HepG2 (cell line): ENCODE data around the gene COL9A3. TPM values are rescaled to one million over a fixed set of nuclear protein-coding genes. Genes with fewer than 3 reads are reported as not detected.
A peak's percentile ranks its signal among the peaks of the same experiment; 100 is the strongest.

Experiments used
- KDM6A ChIP-seq: IDR thresholded peaks from 2 replicates; pipeline ENCODE4 v1.6.1; 2016; ENCODE audit warnings: low read depth
- KLF12 ChIP-seq: sonication (generic); formaldehyde crosslinking; IDR thresholded peaks from 2 replicates; pipeline ENCODE4 v1.4.0; 2020; ENCODE audit warnings: missing genetic modification reagents, borderline replicate concordance
- MEF2D ChIP-seq: sonication (generic); formaldehyde crosslinking; IDR thresholded peaks from 2 replicates; pipeline ENCODE4 v1.5.1; 2020; ENCODE audit warnings: mild to moderate bottlenecking, missing genetic modification reagents
- NAIF1 ChIP-seq: sonication (generic); formaldehyde crosslinking; IDR thresholded peaks from 2 replicates; pipeline ENCODE4 v1.5.0; 2020; ENCODE audit warnings: mild to moderate bottlenecking, missing genetic modification reagents, borderline replicate concordance
- PHF5A ChIP-seq: IDR thresholded peaks from one replicate; pipeline ENCODE4 v1.6.1; 2018; ENCODE audit warnings: low read depth, missing genetic modification reagents; ENCODE audit not compliant: unreplicated experiment
- RBAK ChIP-seq: sonication (generic); formaldehyde crosslinking; IDR thresholded peaks from 2 replicates; pipeline ENCODE4 v1.5.1; 2020; ENCODE audit warnings: mild to moderate bottlenecking, missing genetic modification reagents
- SUZ12 ChIP-seq: fragments of 150-350 bp; IDR thresholded peaks from 2 replicates; pipeline ENCODE4 v1.6.1; 2014; ENCODE audit warnings: low read depth, low read length
- WIZ ChIP-seq: sonication (generic); formaldehyde crosslinking; IDR thresholded peaks from 2 replicates; pipeline ENCODE4 v1.5.1; 2020; ENCODE audit warnings: mild to moderate bottlenecking, missing genetic modification reagents
- YEATS2 ChIP-seq: sonication (generic); formaldehyde crosslinking; IDR thresholded peaks from 2 replicates; pipeline ENCODE4 v1.4.0; 2020; ENCODE audit warnings: missing genetic modification reagents, borderline replicate concordance
- ZNF343 ChIP-seq: sonication (generic); formaldehyde crosslinking; IDR thresholded peaks from 2 replicates; pipeline ENCODE4 v1.4.0; 2020; ENCODE audit warnings: mild to moderate bottlenecking, missing genetic modification reagents
- ZNF441 ChIP-seq: sonication (generic); formaldehyde crosslinking; IDR thresholded peaks from 2 replicates; pipeline ENCODE4 v1.7.0; 2021; ENCODE audit warnings: missing genetic modification reagents, borderline replicate concordance
- ZNF451 ChIP-seq: sonication (generic); formaldehyde crosslinking; IDR thresholded peaks from 2 replicates; pipeline ENCODE4 v1.5.0; 2020; ENCODE audit warnings: mild to moderate bottlenecking, missing genetic modification reagents
- ZNF543 ChIP-seq: sonication (generic); formaldehyde crosslinking; IDR thresholded peaks from 2 replicates; pipeline ENCODE4 v1.4.0; 2020; ENCODE audit warnings: mild to moderate bottlenecking, missing genetic modification reagents
- ZNF556 ChIP-seq: sonication (generic); formaldehyde crosslinking; IDR thresholded peaks from 2 replicates; pipeline ENCODE4 v1.4.0; 2020; ENCODE audit warnings: mild to moderate bottlenecking, missing genetic modification reagents, borderline replicate concordance
- ZNF569 ChIP-seq: sonication (generic); formaldehyde crosslinking; IDR thresholded peaks from 2 replicates; pipeline ENCODE4 v1.5.0; 2020; ENCODE audit warnings: mild to moderate bottlenecking, missing genetic modification reagents, moderate library complexity, borderline replicate concordance
- ZNF781 ChIP-seq: sonication (generic); formaldehyde crosslinking; IDR thresholded peaks from 2 replicates; pipeline ENCODE4 v1.5.1; 2020; ENCODE audit warnings: borderline replicate concordance, mild to moderate bottlenecking, missing genetic modification reagents; ENCODE audit errors: not compliant biosample characterization
- ZNF83 ChIP-seq: sonication (generic); formaldehyde crosslinking; IDR thresholded peaks from 2 replicates; pipeline ENCODE4 v1.4.0; 2020; ENCODE audit warnings: missing genetic modification reagents, mild to moderate bottlenecking, borderline replicate concordance
- ZNF879 ChIP-seq: sonication (generic); formaldehyde crosslinking; IDR thresholded peaks from 2 replicates; pipeline ENCODE4 v1.8.1; 2023; ENCODE audit warnings: missing genetic modification reagents
- ZNF891 ChIP-seq: sonication (generic); formaldehyde crosslinking; IDR thresholded peaks from 2 replicates; pipeline ENCODE4 v1.5.0; 2020; ENCODE audit warnings: mild to moderate bottlenecking, missing genetic modification reagents
- polyA plus RNA-seq, 8 experiments: library from polyadenylated mRNA; depleted of rRNA in 3 of 8; stranded (reverse) in 7 of 8; unstranded in 1 of 8; fragments of >200 nt; fragmentation: Illumina TruSeq in 4 of 8; extraction: Trizol in 4 of 8; gene quantifications; 2 replicates each; pipeline versions ENCODE4 v1.2.1 to v1.2.3, GENCODE V29; 2011 to 2016; ENCODE audit warnings: low read depth in 4 of 8, missing spikeins in 1 of 8, mixed read lengths in 1 of 8; ENCODE audit not compliant: insufficient read depth in 1 of 8
- total RNA-seq, 5 experiments: library from RNA; depleted of rRNA; stranded (reverse); fragments of >200 nt; fragmentation: Illumina TruSeq; extraction: Trizol; gene quantifications; 2 replicates each; pipeline ENCODE4 v1.2.3, GENCODE V29; 2016; ENCODE audit warnings: low read depth in 1 of 5
- TF ChIP-seq, protein P1 (sequence below): sonication (generic); formaldehyde crosslinking; IDR thresholded peaks from 2 replicates; pipeline ENCODE4 v1.4.0; 2020; ENCODE audit warnings: missing genetic modification reagents
- TF ChIP-seq, protein P2 (sequence below): sonication (generic); formaldehyde crosslinking; IDR thresholded peaks from 2 replicates; pipeline ENCODE4 v1.5.0; 2020; ENCODE audit warnings: missing genetic modification reagents
- TF ChIP-seq, protein P3 (sequence below): sonication (generic); formaldehyde crosslinking; IDR thresholded peaks from 2 replicates; pipeline ENCODE4 v1.8.0; 2022; ENCODE audit warnings: mild to moderate bottlenecking, missing genetic modification reagents, moderate library complexity
- TF ChIP-seq, protein P4 (sequence below): IDR thresholded peaks from 2 replicates; pipeline ENCODE4 v1.6.1; 2016; ENCODE audit warnings: low read depth, borderline replicate concordance
- TF ChIP-seq, protein P5 (sequence below): sonication (generic); formaldehyde crosslinking; IDR thresholded peaks from 2 replicates; pipeline ENCODE4 v1.8.0; 2022; ENCODE audit warnings: mild to moderate bottlenecking, missing genetic modification reagents, moderate library complexity

The COL9A3 gene
- total and polyA plus RNA-seq, 2 of the 13 experiments (the other 11 are each of a cell fraction or from before 2014, with no cell fraction given): 155 to 204 TPM

DNA sequence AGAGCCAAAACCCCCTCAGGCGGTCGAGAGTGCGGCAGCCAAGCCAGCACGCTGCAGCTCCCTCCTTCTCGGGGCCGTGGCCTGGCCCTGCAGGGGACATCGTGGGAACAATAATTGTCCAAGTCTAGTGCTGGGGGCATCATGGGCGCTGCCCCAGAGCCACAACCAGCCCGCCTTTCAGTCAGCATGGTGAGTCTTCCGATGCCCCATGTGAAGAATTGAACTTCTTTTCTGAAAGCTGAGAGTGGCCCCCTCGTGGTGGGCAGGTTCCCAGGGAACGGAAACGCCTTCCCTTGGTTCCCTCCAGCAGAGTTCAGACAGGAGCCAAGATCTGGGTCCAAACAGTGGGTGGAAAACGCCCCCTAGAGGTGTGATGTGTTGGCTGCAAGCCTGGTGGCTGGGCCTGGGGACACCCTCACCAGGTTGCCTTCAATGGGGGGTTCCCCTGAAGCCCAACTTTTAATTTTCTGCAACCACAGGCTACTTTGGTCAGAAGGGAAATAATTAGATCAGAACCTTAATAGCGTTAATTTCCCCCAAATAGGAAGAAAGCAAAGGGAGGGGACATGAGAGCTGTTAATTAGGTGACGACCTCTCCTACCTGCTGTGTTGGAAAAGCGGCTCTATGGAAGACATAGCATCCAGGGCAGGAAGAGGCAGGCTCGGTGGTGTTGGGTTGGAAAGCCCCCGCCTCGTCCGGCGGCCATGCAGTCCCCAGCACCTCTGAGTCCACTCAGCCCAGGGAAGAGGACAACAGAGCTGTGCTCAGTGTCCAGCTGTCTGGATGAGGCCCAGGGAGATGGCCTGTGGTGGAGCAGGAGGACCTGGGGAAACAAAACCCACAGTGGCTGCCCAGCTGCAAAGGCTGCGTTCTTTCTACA lies 25.3 kb upstream of the COL9A3 start (continued):
- TF ChIP-seq ZNF343 (CRISPR knock-in tag) (no peak), ZNF781 (CRISPR knock-in tag) (peak; percentile 91), ZNF556 (no peak; the same call in 1 of the 2 replicates), PHF5A (CRISPR knock-in tag) (peak; percentile 77), ZNF451 (0 out of 2 replicates have a peak, but pooled peaks have one; percentile 54), KLF12 (CRISPR knock-in tag) (peak; percentile 71), ZNF891 (CRISPR knock-in tag) (peak; percentile 18; the same call in 1 of the 2 replicates), ZNF83 (CRISPR knock-in tag) (peak; percentile 68; the same call in 1 of the 2 replicates), NAIF1 (CRISPR knock-in tag) (no peak), SUZ12 (0 out of 2 replicates have a peak, but pooled peaks have one; percentile 19), ZNF543 (CRISPR knock-in tag) (no peak), ZNF441 (CRISPR knock-in tag) (no peak), ZNF569 (CRISPR knock-in tag) (no peak), KDM6A (CRISPR knock-in tag) (no peak), WIZ (no peak), ZNF879 (CRISPR knock-in tag) (no peak), YEATS2 (CRISPR knock-in tag) (peak; percentile 63; the same call in 1 of the 2 replicates), RBAK (peak; percentile 41; the same call in 1 of the 2 replicates), MEF2D (peak; percentile 77; the same call in 1 of the 2 replicates)
- TF ChIP-seq, protein P1, sequence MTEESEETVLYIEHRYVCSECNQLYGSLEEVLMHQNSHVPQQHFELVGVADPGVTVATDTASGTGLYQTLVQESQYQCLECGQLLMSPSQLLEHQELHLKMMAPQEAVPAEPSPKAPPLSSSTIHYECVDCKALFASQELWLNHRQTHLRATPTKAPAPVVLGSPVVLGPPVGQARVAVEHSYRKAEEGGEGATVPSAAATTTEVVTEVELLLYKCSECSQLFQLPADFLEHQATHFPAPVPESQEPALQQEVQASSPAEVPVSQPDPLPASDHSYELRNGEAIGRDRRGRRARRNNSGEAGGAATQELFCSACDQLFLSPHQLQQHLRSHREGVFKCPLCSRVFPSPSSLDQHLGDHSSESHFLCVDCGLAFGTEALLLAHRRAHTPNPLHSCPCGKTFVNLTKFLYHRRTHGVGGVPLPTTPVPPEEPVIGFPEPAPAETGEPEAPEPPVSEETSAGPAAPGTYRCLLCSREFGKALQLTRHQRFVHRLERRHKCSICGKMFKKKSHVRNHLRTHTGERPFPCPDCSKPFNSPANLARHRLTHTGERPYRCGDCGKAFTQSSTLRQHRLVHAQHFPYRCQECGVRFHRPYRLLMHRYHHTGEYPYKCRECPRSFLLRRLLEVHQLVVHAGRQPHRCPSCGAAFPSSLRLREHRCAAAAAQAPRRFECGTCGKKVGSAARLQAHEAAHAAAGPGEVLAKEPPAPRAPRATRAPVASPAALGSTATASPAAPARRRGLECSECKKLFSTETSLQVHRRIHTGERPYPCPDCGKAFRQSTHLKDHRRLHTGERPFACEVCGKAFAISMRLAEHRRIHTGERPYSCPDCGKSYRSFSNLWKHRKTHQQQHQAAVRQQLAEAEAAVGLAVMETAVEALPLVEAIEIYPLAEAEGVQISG: peak; percentile 72
- TF ChIP-seq, protein P2, sequence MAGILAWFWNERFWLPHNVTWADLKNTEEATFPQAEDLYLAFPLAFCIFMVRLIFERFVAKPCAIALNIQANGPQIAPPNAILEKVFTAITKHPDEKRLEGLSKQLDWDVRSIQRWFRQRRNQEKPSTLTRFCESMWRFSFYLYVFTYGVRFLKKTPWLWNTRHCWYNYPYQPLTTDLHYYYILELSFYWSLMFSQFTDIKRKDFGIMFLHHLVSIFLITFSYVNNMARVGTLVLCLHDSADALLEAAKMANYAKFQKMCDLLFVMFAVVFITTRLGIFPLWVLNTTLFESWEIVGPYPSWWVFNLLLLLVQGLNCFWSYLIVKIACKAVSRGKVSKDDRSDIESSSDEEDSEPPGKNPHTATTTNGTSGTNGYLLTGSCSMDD (CRISPR knock-in tag): no peak
- TF ChIP-seq, protein P3, sequence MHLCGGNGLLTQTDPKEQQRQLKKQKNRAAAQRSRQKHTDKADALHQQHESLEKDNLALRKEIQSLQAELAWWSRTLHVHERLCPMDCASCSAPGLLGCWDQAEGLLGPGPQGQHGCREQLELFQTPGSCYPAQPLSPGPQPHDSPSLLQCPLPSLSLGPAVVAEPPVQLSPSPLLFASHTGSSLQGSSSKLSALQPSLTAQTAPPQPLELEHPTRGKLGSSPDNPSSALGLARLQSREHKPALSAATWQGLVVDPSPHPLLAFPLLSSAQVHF (CRISPR knock-in tag): no peak
- TF ChIP-seq, protein P4, sequence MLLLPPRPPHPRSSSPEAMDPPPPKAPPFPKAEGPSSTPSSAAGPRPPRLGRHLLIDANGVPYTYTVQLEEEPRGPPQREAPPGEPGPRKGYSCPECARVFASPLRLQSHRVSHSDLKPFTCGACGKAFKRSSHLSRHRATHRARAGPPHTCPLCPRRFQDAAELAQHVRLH (CRISPR knock-in tag): peak; percentile 97; the same call in 1 of the 2 replicates
- TF ChIP-seq, protein P5, sequence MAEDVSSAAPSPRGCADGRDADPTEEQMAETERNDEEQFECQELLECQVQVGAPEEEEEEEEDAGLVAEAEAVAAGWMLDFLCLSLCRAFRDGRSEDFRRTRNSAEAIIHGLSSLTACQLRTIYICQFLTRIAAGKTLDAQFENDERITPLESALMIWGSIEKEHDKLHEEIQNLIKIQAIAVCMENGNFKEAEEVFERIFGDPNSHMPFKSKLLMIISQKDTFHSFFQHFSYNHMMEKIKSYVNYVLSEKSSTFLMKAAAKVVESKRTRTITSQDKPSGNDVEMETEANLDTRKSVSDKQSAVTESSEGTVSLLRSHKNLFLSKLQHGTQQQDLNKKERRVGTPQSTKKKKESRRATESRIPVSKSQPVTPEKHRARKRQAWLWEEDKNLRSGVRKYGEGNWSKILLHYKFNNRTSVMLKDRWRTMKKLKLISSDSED: no peak
